ENCODE data around the gene CLEC10A.

The CLEC10A gene

DNA sequence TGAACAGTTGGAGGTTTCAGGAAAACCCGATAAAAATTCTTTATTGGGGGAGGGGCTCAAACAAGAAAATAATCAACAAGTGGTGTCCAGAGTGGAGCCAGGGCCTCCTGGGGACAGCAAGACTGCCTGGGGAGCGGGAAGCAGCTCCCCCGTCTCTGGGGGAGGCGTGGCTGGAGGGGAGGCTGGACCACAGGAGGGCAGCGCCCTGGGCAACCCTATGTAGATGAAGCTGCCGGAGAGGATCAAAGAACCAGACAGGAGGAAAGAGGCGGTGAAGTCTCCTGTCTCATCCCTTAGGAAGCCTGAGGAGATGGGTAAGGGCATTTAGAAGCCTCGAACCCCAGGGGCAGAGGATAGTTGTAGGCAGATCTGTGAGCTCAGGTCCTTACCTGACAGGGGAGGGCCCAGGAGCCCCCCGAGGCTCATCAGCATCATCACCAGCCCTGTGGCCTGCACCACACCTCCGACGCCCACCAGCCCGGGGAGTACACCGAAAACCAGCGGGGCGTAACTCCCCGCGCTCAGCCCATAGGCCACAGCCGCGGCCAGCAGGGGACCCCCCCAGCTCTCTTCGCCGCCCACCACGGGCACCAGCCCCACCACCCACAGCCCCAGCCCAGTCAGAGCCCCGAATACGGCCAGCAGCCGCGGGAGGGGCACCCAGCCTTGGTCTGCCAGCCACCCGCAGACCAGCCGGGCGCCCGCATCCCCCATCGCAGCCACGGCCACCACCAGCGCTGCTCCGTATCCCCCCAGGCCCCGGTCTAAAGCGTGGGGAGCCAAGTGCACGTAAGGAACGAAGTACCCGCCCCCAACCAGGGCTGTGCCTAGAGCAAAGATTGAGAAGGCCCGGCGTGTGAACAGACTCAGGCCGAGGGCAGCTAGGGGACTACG is 38.2 kb downstream of the CLEC10A start:
- DNase-seq (ENCODE audit: low read depth in 2 of 2) = no peak

DNA sequence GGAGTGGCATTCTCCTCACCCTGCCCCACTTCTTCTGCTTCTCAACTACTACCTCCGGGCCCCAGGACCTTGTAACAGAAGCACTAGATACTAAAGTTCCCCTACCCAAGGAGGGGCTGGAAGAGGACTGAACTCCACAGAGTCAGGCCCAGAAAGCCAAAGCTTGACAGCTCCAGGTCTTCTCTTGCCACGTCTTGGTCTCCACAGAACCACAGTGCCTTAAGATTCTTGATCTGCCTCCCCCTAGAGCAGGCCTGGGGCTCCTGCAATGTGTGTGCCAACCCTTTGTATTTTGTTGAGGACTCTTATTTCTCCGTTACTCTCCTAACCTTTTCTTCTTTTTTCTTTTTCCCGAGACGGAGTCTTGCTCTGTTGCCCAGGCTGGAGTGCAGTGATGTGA is 40.2 kb downstream of the CLEC10A start:
- no peak for DNase-seq (ENCODE audit: low read depth in 2 of 2)

DNA sequence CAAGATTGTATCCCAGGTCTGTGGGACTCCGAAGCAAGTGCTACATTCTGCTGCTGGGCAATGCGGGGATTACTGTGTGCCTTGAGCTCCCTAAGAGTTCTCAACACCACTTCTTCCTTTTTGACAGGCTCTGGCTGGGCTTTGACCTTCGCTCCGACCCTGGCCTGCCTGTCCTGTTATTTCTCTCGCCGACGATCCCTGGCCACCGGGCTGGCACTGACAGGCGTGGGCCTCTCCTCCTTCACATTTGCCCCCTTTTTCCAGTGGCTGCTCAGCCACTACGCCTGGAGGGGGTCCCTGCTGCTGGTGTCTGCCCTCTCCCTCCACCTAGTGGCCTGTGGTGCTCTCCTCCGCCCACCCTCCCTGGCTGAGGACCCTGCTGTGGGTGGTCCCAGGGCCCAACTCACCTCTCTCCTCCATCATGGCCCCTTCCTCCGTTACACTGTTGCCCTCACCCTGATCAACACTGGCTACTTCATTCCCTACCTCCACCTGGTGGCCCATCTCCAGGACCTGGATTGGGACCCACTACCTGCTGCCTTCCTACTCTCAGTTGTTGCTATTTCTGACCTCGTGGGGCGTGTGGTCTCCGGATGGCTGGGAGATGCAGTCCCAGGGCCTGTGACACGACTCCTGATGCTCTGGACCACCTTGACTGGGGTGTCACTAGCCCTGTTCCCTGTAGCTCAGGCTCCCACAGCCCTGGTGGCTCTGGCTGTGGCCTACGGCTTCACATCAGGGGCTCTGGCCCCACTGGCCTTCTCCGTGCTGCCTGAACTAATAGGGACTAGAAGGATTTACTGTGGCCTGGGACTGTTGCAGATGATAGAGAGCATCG is 41.8 kb downstream of the CLEC10A start:
- DNase-seq (ENCODE audit: low read depth in 2 of 2) = no peak

DNA sequence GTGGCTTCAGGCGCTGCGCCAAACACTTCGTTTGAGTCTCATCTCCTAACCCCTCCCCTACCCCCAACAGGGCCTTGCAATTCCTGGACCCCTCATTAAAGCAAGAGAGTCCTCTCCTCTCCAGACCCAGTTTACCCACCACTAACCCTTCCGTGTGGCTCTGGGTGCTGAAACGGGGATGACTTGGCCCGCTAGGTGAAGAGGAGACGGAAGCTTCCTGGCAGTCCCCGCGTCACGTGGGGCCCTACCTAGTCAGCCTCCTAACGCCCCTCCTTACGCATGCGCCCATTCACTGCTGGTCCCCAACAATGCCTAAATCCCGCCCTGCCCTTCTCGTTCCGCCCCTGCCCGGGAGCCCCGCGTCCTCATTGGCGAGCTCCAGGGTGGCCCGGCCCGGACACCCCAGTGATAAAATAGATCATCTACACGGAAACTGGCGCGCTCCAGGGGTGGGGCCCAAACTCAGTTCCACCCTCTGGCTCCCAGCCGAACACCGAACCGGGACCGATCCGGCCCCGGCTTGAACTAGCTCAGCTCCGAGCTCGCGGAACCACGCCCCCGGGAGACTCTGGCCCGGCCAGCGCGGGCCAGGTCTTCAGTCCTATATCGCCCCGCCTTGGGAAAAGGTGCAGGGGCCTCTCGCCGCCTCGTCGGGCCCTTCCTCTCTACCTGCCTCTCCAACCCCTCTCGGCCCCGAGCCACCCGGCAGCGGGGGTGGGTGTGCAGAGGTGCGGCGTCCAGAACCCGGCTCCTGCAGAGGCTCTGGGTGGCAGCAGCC is 44.3 kb downstream of the CLEC10A start, which contains the start of gene SLC16A13:
Gene SLC16A13 (plus strand): TSS at position 425 of the 778 bp plus-strand sequence. CDS start 368 bp downstream, outside the sequence.
- peak; percentile 95 to 96 for DNase-seq (ENCODE audit: low read depth in 2 of 2)

DNA sequence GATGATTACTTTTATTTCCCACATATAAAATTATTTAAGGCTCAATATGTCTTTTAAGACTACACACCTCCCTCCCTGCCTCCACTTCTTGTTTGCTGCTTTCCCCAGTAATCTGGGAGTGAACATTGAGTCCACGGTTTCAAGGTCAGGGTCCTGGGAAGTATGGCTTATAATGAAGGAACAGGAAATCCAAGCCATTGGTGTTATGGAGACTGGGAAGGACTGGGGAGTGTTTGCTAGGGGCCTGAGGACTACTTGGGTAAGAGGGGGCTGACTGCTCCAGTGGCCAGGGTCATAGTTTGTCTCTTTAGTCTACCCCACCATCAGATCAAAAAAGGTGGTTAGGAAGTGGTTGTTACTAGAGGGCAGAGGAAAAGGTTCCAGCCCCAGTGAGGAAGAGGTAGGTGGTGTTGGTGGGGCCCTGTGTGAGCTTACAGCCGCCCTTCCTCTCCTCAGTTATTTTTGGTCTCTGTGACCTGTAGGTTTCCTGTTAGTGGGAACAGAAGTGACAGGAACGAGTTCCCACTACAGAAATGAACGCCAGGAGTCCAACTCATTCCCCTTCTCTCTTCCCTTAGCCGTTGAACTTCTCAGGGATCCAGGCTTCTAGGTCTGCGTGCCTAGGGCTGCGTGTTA is 45.0 kb downstream of the CLEC10A start:
- no peak for DNase-seq (ENCODE audit: low read depth in 2 of 2)

DNA sequence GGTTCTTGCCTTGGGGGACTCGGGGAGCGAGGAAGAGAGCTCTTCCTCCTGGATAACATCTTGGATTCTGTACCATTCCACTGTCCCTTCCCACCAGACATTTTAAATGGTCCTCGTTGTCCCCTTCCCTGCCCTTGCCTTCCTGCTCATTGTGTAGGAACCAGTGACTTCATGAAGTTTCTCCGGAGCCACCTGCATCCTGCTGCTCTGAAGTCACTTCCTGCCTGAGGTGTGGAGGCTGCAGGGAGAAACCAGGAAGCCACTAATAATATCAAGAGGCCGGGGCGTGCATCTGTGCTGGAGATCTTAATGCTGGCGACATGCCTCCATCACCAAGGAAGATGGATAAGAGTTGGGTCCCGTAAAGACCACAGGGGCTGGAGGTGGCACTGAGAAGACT is 50.4 kb downstream of the CLEC10A start:
- DNase-seq (ENCODE audit: low read depth in 2 of 2) = no peak

DNA sequence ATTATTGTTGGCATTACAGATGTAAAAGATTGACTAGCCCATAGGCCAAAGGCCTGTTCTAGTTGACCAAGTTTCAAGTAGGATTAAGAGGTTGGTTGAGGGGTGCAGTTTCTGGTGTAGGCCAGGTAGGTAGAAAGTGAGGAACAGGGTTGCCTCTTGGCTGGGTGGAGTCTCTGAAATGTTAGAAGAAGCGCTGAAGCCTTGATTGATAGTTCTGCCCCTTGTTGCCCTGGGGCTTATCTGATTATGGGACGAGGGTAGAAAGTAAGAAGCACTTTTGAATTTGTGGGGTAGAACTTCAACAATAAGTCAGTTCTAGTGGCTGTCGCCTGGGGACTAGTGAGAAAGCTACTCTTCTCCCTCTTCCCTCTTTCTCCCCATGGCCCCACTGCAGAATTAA is 51.0 kb downstream of the CLEC10A start:
- no peak for DNase-seq (ENCODE audit: low read depth in 2 of 2)

DNA sequence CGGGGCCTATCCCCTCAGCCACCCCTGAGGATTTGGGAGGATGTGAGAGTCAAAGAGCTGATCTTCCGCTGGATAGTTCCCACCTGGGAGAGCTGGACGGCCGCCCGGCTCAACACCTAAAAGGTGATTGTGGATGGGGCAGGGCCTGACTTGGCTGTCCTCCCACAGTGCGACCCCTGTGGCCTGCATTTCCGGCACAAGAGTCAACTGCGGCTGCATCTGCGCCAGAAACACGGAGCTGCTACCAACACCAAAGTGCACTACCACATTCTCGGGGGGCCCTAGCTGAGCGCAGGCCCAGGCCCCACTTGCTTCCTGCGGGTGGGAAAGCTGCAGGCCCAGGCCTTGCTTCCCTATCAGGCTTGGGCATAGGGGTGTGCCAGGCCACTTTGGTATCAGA is 52.7 kb downstream of the CLEC10A start:
- DNase-seq (ENCODE audit: low read depth in 2 of 2) = no peak

DNA sequence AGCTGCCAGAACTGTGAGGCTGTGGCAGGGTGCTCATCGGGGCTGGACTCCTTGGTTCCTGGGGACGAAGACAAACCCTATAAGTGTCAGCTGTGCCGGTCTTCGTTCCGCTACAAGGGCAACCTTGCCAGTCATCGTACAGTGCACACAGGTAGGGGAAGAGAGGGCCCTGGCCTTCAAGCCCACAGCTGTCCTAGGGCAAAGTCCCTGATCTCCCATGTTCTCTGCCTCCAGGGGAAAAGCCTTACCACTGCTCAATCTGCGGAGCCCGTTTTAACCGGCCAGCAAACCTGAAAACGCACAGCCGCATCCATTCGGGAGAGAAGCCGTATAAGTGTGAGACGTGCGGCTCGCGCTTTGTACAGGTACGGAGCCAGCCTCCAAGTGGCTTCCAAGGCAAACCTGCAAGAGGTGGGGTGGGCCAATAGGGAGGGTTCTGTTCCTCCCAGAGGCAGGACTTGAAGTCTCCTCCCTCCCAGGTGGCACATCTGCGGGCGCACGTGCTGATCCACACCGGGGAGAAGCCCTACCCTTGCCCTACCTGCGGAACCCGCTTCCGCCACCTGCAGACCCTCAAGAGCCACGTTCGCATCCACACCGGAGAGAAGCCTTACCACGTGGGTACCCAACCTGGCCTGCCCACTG is 53.5 kb downstream of the CLEC10A start:
- DNase-seq (ENCODE audit: low read depth in 2 of 2) = no peak

DNA sequence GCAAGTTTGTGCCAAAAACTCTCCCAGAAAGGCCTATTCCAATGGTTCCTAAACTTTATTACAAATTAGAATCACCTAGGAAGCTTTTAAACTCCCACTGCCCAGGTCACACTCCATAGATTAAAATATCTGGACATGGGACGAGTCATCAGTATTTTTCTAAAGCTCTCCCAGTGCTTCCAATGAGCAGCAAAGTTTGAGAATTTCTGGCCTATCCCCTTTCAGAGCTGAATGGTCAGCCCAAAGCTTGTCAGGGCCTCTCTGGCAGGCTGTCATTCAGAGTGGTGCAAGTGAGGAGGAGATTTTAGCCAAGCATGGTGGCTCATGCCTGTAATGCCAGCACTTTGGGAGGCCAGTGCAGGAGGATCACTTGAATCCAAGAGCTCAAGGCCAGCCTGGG is 54.8 kb downstream of the CLEC10A start:
- DNase-seq (ENCODE audit: low read depth in 2 of 2) = no peak
